ENCODE results near the gene LCN15. TPM values are rescaled to one million over a fixed set of nuclear protein-coding genes. Genes with fewer than 3 reads are reported as not detected.

LCN15 gene
- total RNA-seq, 2 experiments from 2014 or later, result not detected

- ATAC-seq (ENCODE audit: poor library complexity) (no peak), DNase-seq (peak in 2 of 14 experiments; percentile 49 to 52)
- no peaks in the 10 kb centered on the region for H3K9me3 ChIP-seq (ENCODE audit: control insufficient read depth in 1 of 2, insufficient read depth in 1 of 2, low read length in 2 of 2)
- H3K36me3 Mint-ChIP-seq (ENCODE audit: low read depth), result no peaks in the 10 kb centered on the region
- CTCF ChIA-PET, result no interaction called here
- H3K4me3 Mint-ChIP-seq, result no peak overlapping the region
- TF ChIP-seq CTCF (IDR thresholded peaks at IDR 0.05), result no peak
- intact Hi-C loops (cut with DNase I, micrococcal nuclease), result loop anchor here (5.0 to 10.0 kb wide), 4 partner anchors 280 to 452 kb away; partner anchors contain the start of genes RNF208 (in 1 of the 2) and SEC16A (in 1 of the 2)
- H3K27me3 ChIP-seq (ENCODE audit: control insufficient read depth in 1 of 2, insufficient read depth in 2 of 2, low read length in 2 of 2), result no peaks in the 10 kb centered on the region
- POLR2A ChIA-PET, result no interaction called here
- no peak overlapping the region for H3K27ac ChIP-seq (ENCODE audit: low read depth in 1 of 2, low read length in 2 of 2)
- H3K4me3 ChIP-seq (ENCODE audit: low read length), result no peak overlapping the region
- peaks cover 7% of the 10 kb centered on the region for H3K4me1 ChIP-seq (ENCODE audit: insufficient read depth, low read length)
- no peaks in the 10 kb centered on the region for H3K9me3 Mint-ChIP-seq
- H3K27ac Mint-ChIP-seq, result no peak overlapping the region
- no peaks in the 10 kb centered on the region for H3K27me3 Mint-ChIP-seq
- H3K4me1 Mint-ChIP-seq (ENCODE audit: low read depth), result peaks cover 11% of the 10 kb centered on the region
- H3K36me3 ChIP-seq (ENCODE audit: insufficient read depth, low read length), result no peaks in the 10 kb centered on the region
These were observed 20.7 kb upstream of the LCN15 start for GRCh38 chr9:136784997-136785361.

GRCh38 chr9:136784249-136784996 lies 20.1 kb upstream of the LCN15 start:
- Mint-ChIP-seq H3K4me3 (no peak overlapping the region), H3K4me1 (ENCODE audit: low read depth) (peaks cover 11% of the 10 kb centered on the region), H3K27me3 (peaks cover under 1% of the 10 kb centered on the region), H3K36me3 (ENCODE audit: low read depth) (no peaks in the 10 kb centered on the region), H3K27ac (no peak overlapping the region), H3K9me3 (no peaks in the 10 kb centered on the region)
- ATAC-seq (ENCODE audit: poor library complexity) (no peak), DNase-seq (peak in 3 of 14 experiments; percentile 36 to 51 (median 47))
- Histone ChIP-seq H3K27ac (ENCODE audit: low read depth in 1 of 2, low read length in 2 of 2) (no peak overlapping the region), H3K4me3 (ENCODE audit: low read length) (no peak overlapping the region), H3K36me3 (ENCODE audit: insufficient read depth, low read length) (no peaks in the 10 kb centered on the region), H3K9me3 (ENCODE audit: control insufficient read depth in 1 of 2, insufficient read depth in 1 of 2, low read length in 2 of 2) (no peaks in the 10 kb centered on the region), H3K4me1 (ENCODE audit: insufficient read depth, low read length) (peaks cover 7% of the 10 kb centered on the region), H3K27me3 (ENCODE audit: control insufficient read depth in 1 of 2, insufficient read depth in 2 of 2, low read length in 2 of 2) (no peaks in the 10 kb centered on the region)
- ChIA-PET POLR2A (no interaction called here), CTCF (interaction anchor here (1.0 kb wide), 1 partner anchor 251 kb away, joined by 3 read pairs; no protein-coding TSS in a partner anchor)
- TF ChIP-seq CTCF (IDR thresholded peaks at IDR 0.05), result peak; percentile 52
- intact Hi-C loops (cut with DNase I, micrococcal nuclease), result loop anchor here in 1 of 2 experiments (10.0 kb wide), 2 partner anchors 280 to 300 kb away; partner anchors contain the start of gene SEC16A

- no peak for TF ChIP-seq CTCF (IDR thresholded peaks at IDR 0.05)
- CTCF ChIA-PET, result no interaction called here
These were observed 18.1 kb upstream of the LCN15 start for GRCh38 chr9:136782452-136782851.

More at GRCh38 chr9:136782452-136782851, 18.1 kb upstream of the LCN15 start:
- H3K27ac Mint-ChIP-seq, result no peak overlapping the region
- H3K27me3 Mint-ChIP-seq, result peaks cover 12% of the 10 kb centered on the region
- H3K27ac ChIP-seq (ENCODE audit: low read depth in 1 of 2, low read length in 2 of 2), result no peak overlapping the region
- no peaks in the 10 kb centered on the region for H3K27me3 ChIP-seq (ENCODE audit: control insufficient read depth in 1 of 2, insufficient read depth in 2 of 2, low read length in 2 of 2)
- no peak overlapping the region for H3K4me3 ChIP-seq (ENCODE audit: low read length)
- H3K9me3 Mint-ChIP-seq, result no peaks in the 10 kb centered on the region
- POLR2A ChIA-PET, result no interaction called here
- no peaks in the 10 kb centered on the region for H3K36me3 ChIP-seq (ENCODE audit: insufficient read depth, low read length)
- no peaks in the 10 kb centered on the region for H3K9me3 ChIP-seq (ENCODE audit: control insufficient read depth in 1 of 2, insufficient read depth in 1 of 2, low read length in 2 of 2)
- H3K4me1 ChIP-seq (ENCODE audit: insufficient read depth, low read length), result peaks cover under 1% of the 10 kb centered on the region
- DNase-seq (no peak), ATAC-seq (ENCODE audit: poor library complexity) (no peak)
- no peaks in the 10 kb centered on the region for H3K36me3 Mint-ChIP-seq (ENCODE audit: low read depth)
- H3K4me1 Mint-ChIP-seq (ENCODE audit: low read depth), result no peaks in the 10 kb centered on the region
- intact Hi-C loops (cut with DNase I, micrococcal nuclease), result loop anchor here in 1 of 2 experiments (10.0 kb wide), 2 partner anchors 282 to 298 kb away; partner anchors contain the start of gene SEC16A
- no peak overlapping the region for H3K4me3 Mint-ChIP-seq
